Adrenal gland (tissue), 12 donors: Measurements from ENCODE around the gene DOCK8. TPM values are rescaled to one million over a fixed set of nuclear protein-coding genes. Genes with fewer than 3 reads are reported as not detected.

Experiments
- DNase-seq, 7 donors: peaks; one replicate each; pipeline ENCODE4 v3.0.0-alpha.2; 2019 to 2020
- H3K27ac ChIP-seq, 5 donors: fragments of 200-600 bp; sonication (generic) in 4 of 5; 1 replicate in 3 of 5; 2 replicates in 2 of 5; pipeline versions ENCODE4 v1.5.1 to v1.8.0; 2016 to 2020; ENCODE audit warnings: mild to moderate bottlenecking in 1 of 5
- H3K27me3 ChIP-seq: fragments of 200-600 bp; 2 replicates; pipeline ENCODE4 v1.8.0; 2021
- H3K36me3 ChIP-seq, 2 donors: fragments of 200-600 bp; replicated peaks in 1 of 2; 1 replicate in 1 of 2; 2 replicates in 1 of 2; pipeline versions ENCODE4 v1.5.1 to v1.8.0; 2018 to 2022
- H3K4me1 ChIP-seq, 2 donors: fragments of 200-600 bp; replicated peaks in 1 of 2; 1 replicate in 1 of 2; 2 replicates in 1 of 2; pipeline versions ENCODE4 v1.5.1 to v1.8.0; 2018 to 2021
- H3K4me3 ChIP-seq, 4 donors: fragments of 200-600 bp; sonication (generic) in 3 of 4; one replicate each; pipeline ENCODE4 v1.5.1; 2016 to 2018
- H3K9me3 ChIP-seq, 3 donors: fragments of 200-600 bp; sonication (generic) in 1 of 3; replicated peaks in 1 of 3; 1 replicate in 2 of 3; 2 replicates in 1 of 3; pipeline versions ENCODE4 v1.5.1 to v1.8.0; 2016 to 2021
- POLR2A ChIP-seq, 2 donors: fragments of 450-650 bp; IDR thresholded peaks; one replicate each; pipeline ENCODE4 v1.6.1; 2017; ENCODE audit warnings: antibody characterized with exemption in 2 of 2, mild to moderate bottlenecking in 2 of 2, moderate library complexity in 1 of 2
- WGBS, 4 donors: extraction: QIAGEN DNeasy Blood & Tissue Kit in 2 of 4; methylation state at CpG; one replicate each; pipeline versions ENCODE4 v1.1.5 to v1.1.7; 2013 to 2017; 5-methylcytosine and 5-hydroxymethylcytosine counted together
- intact Hi-C, 2 donors: fragments of 100-400 bp; cut with DNase I; formaldehyde crosslinking; loops; one replicate each; pipeline versions ENCODE4 v1.14.1 to v1.15.0; 2022 to 2023
- polyA plus RNA-seq, 3 donors: library from polyadenylated mRNA; stranded (reverse); fragments of 200-250 nt in 2 of 3; fragments of 350-450 nt in 1 of 3; fragmentation: Illumina TruSeq in 1 of 3; extraction: RNeasy Lipid Tissue Mini Kit (QIAGEN cat#74804) in 1 of 3; gene quantifications; one replicate each; pipeline ENCODE4 v1.2.3, GENCODE V29; 2013 to 2014
- total RNA-seq, 9 donors: library from RNA; depleted of rRNA in 4 of 9; stranded (reverse); fragments of >200 nt in 4 of 9; fragments of 120-200 nt in 1 of 9; fragmentation: NEBNext Ultra II Directional in 1 of 9; extraction: Animal tissue kit (Norgen Biotek cat#: 25700) in 1 of 9; gene quantifications; one replicate each; pipeline versions ENCODE4 v1.1.0 to v1.2.4, GENCODE V29; 2013 to 2023
- TF ChIP-seq, protein P1 (sequence below), 6 experiments: fragments of 450-650 bp in 4 of 6; fragments of 200-600 bp in 2 of 6; sonication (generic) in 1 of 6; IDR thresholded peaks; 1 replicate in 5 of 6; 2 replicates in 1 of 6; pipeline versions ENCODE4 v1.5.1 to v1.8.0; 2016 to 2021; ENCODE audit warnings: antibody characterized with exemption in 6 of 6, mild to moderate bottlenecking in 2 of 6, moderate library complexity in 1 of 6
- donor health status: healthy with polysubstance abuse.
- donor health status: Bipolar disorder and iron deficiency.
- donor health status: DM: yes; HTN: yes; CAD: no.
- donor health status: DM: no; HTN: no; CAD: no.
- donor health status: DM: no; HTN: no; CAD: no.
- donor health status: DM: yes; HTN: yes; CAD: no.

The DOCK8 gene
- total and polyA plus RNA-seq, 12 donors, result 8.3 to 134 (median 40.5) TPM

- TF ChIP-seq POLR2A (IDR thresholded peaks at IDR 0.05), result no peak
- TF ChIP-seq, protein P1, sequence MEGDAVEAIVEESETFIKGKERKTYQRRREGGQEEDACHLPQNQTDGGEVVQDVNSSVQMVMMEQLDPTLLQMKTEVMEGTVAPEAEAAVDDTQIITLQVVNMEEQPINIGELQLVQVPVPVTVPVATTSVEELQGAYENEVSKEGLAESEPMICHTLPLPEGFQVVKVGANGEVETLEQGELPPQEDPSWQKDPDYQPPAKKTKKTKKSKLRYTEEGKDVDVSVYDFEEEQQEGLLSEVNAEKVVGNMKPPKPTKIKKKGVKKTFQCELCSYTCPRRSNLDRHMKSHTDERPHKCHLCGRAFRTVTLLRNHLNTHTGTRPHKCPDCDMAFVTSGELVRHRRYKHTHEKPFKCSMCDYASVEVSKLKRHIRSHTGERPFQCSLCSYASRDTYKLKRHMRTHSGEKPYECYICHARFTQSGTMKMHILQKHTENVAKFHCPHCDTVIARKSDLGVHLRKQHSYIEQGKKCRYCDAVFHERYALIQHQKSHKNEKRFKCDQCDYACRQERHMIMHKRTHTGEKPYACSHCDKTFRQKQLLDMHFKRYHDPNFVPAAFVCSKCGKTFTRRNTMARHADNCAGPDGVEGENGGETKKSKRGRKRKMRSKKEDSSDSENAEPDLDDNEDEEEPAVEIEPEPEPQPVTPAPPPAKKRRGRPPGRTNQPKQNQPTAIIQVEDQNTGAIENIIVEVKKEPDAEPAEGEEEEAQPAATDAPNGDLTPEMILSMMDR (IDR thresholded peaks at IDR 0.05), result no peak
- 83 to 89% (median 86%) methylated on average over 2 of the region's 2 CpGs for WGBS, 4 donors
- no peaks in the 10 kb centered on the region for H3K27me3 ChIP-seq
- no peak overlapping the region for H3K27ac ChIP-seq
- intact Hi-C loops, result no loop called here
- peaks cover 0 to 40% of the 10 kb centered on the region in 2 donors for H3K36me3 ChIP-seq
- no peak overlapping the region for H3K4me3 ChIP-seq
- H3K9me3 ChIP-seq, result no peaks in the 10 kb centered on the region
- no peak for DNase-seq
- no peaks in the 10 kb centered on the region for H3K4me1 ChIP-seq
Observed at GRCh38 chr9:335373-335772, 120.7 kb downstream of the DOCK8 start.

GRCh38 chr9:336039-336438 is 121.4 kb downstream of the DOCK8 start:
- H3K27me3 ChIP-seq, result no peaks in the 10 kb centered on the region
- intact Hi-C loops, result no loop called here
- no peak for DNase-seq
- H3K9me3 ChIP-seq, result no peaks in the 10 kb centered on the region
- no peaks in the 10 kb centered on the region for H3K4me1 ChIP-seq
- no peak overlapping the region for H3K4me3 ChIP-seq
- peaks cover 0 to 46% of the 10 kb centered on the region in 2 donors for H3K36me3 ChIP-seq
- 61 to 73% (median 69%) methylated on average over 2 of the region's 2 CpGs for WGBS, 4 donors
- no peak for TF ChIP-seq POLR2A (IDR thresholded peaks at IDR 0.05)
- TF ChIP-seq, protein P1 (IDR thresholded peaks at IDR 0.05), result no peak
- no peak overlapping the region for H3K27ac ChIP-seq

GRCh38 chr9:338602-339001 is 123.9 kb downstream of the DOCK8 start:
- 58 to 77% (median 70%) methylated on average over 6 of the region's 6 CpGs for WGBS, 4 donors
- peaks cover 0 to 48% of the 10 kb centered on the region in 2 donors for H3K36me3 ChIP-seq
- no peak for TF ChIP-seq POLR2A (IDR thresholded peaks at IDR 0.05)
- TF ChIP-seq, protein P1 (IDR thresholded peaks at IDR 0.05), result no peak

DNA sequence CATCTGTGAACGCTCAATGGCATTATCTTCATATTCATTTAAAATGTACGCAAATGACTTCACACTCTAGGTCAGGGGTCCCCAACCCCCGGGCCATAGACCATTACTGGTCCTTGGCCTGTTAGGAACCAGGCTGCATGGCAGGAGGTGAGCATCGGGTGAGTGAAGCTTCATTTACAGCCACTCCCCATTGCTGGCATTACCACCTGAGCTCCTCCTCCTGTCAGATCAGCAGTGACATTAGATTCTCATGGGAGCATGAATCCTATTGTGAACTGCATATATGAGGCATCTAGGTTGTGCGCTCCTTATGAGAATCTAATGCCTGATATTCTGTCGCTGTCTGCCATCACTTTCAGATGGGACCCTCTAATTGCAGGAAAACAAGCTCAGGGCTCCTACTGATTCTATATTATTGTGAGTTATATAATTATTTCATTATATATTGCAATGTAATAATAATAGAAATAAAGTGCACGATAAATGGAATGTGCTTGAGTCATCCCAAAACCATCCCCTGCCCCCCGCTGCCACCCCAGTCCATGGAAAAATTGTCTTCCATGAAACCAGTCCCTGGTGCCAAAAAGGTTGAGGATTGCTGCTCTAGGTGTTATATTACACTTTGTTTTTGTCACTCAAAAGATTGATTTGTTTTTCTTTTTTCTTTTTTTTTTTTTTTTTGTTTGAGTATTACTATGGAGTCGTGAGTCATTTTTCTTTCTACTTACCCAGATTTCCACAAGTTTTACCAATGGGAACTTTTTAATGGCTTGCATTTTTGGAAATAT is 127.2 kb downstream of the DOCK8 start:
- Histone ChIP-seq H3K27me3 (no peaks in the 10 kb centered on the region), H3K36me3 (peaks cover 0 to 21% of the 10 kb centered on the region in 2 donors), H3K27ac (no peak overlapping the region), H3K9me3 (no peaks in the 10 kb centered on the region), H3K4me3 (no peak overlapping the region), H3K4me1 (peaks cover 7 to 21% of the 10 kb centered on the region in 2 donors)
- 86 to 88% (median 87%) methylated on average over 9 of the region's 9 CpGs for WGBS, 4 donors
- DNase-seq, result no peak
- TF ChIP-seq, protein P1 (IDR thresholded peaks at IDR 0.05), result no peak
- no peak for TF ChIP-seq POLR2A (IDR thresholded peaks at IDR 0.05)
- intact Hi-C loops, result no loop called here

More at GRCh38 chr9:338602-339001, 123.9 kb downstream of the DOCK8 start:
- Histone ChIP-seq H3K27ac (no peak overlapping the region), H3K9me3 (no peaks in the 10 kb centered on the region), H3K4me1 (peaks cover 0 to under 1% of the 10 kb centered on the region in 2 donors), H3K4me3 (no peak overlapping the region), H3K27me3 (no peaks in the 10 kb centered on the region)
- intact Hi-C loops, result no loop called here
- DNase-seq, result peak in 1 of 7 donors; percentile 20
